H9 (cell line): ENCODE measurements around the gene LRRC10. TPM values are rescaled to one million over a fixed set of nuclear protein-coding genes. Genes with fewer than 3 reads are reported as not detected.

Source experiments
- DNase-seq: peaks from one replicate; pipeline ENCODE4 v3.0.0-alpha.2; 2017
- H2AFZ ChIP-seq: one replicate; pipeline ENCODE4 v1.6.1; 2013; ENCODE audit warnings: mild to moderate bottlenecking, low read length, control low read depth, moderate library complexity
- H2AK5ac ChIP-seq: 2 replicates; pipeline ENCODE4 v1.6.1; 2013; ENCODE audit warnings: low read length, control low read depth, mixed read lengths; ENCODE audit not compliant: insufficient read length
- H2BK120ac ChIP-seq: one replicate; pipeline ENCODE4 v1.6.1; 2013; ENCODE audit warnings: low read depth, mild to moderate bottlenecking, low read length, control low read depth, inconsistent platforms; ENCODE audit not compliant: poor library complexity, severe bottlenecking
- H2BK12ac ChIP-seq: 2 replicates; pipeline ENCODE4 v1.6.1; 2013; ENCODE audit warnings: low read length, control low read depth, mixed read lengths, low read depth; ENCODE audit not compliant: insufficient read length
- H2BK15ac ChIP-seq: 2 replicates; pipeline ENCODE4 v1.6.1; 2013; ENCODE audit warnings: low read depth, low read length, control low read depth
- H2BK20ac ChIP-seq: one replicate; pipeline ENCODE4 v1.6.1; 2013; ENCODE audit warnings: low read depth, mild to moderate bottlenecking, low read length, control low read depth, inconsistent platforms; ENCODE audit not compliant: poor library complexity, severe bottlenecking
- H2BK5ac ChIP-seq: 2 replicates; pipeline ENCODE4 v1.6.1; 2013; ENCODE audit warnings: low read length, control low read depth, mixed read lengths; ENCODE audit not compliant: insufficient read length
- H3K14ac ChIP-seq: 2 replicates; pipeline ENCODE4 v1.6.1; 2013; ENCODE audit warnings: low read length, control low read depth; ENCODE audit not compliant: insufficient read depth
- H3K18ac ChIP-seq: 2 replicates; pipeline ENCODE4 v1.6.1; 2013; ENCODE audit warnings: low read depth, mild to moderate bottlenecking, mixed read lengths, low read length, control low read depth; ENCODE audit not compliant: insufficient read length
- H3K23ac ChIP-seq: 2 replicates; pipeline ENCODE4 v1.6.1; 2013; ENCODE audit warnings: low read length, control low read depth, mixed read lengths, low read depth; ENCODE audit not compliant: insufficient read length
- H3K23me2 ChIP-seq: 2 replicates; pipeline ENCODE4 v1.6.1; 2013; ENCODE audit warnings: low read depth, mild to moderate bottlenecking, mixed read lengths, low read length, control low read depth; ENCODE audit not compliant: insufficient read length, poor library complexity, severe bottlenecking
- H3K27ac ChIP-seq: 2 replicates; pipeline ENCODE4 v1.5.1; 2013; ENCODE audit warnings: low read length, control low read depth, mixed read lengths, low read depth; ENCODE audit not compliant: insufficient read length
- H3K27me3 ChIP-seq: 2 replicates; pipeline ENCODE4 v1.6.1; 2013; ENCODE audit warnings: low read length, control low read depth, inconsistent platforms; ENCODE audit not compliant: insufficient read depth
- H3K4ac ChIP-seq: 2 replicates; pipeline ENCODE4 v1.6.1; 2013; ENCODE audit warnings: low read depth, mild to moderate bottlenecking, control low read depth, inconsistent platforms, low read length, moderate library complexity
- H3K4me1 ChIP-seq: 2 replicates; pipeline ENCODE4 v1.6.1; 2013; ENCODE audit warnings: low read length, control low read depth, inconsistent platforms; ENCODE audit not compliant: insufficient read depth
- H3K4me2 ChIP-seq: 2 replicates; pipeline ENCODE4 v1.6.1; 2013; ENCODE audit warnings: low read length, control low read depth, mixed read lengths; ENCODE audit not compliant: insufficient read length, insufficient read depth
- H3K56ac ChIP-seq: 2 replicates; pipeline ENCODE4 v1.6.1; 2013; ENCODE audit warnings: low read depth, mild to moderate bottlenecking, mixed read lengths, low read length, control low read depth; ENCODE audit not compliant: insufficient read length
- H3K79me1 ChIP-seq: 2 replicates; pipeline ENCODE4 v1.6.1; 2013; ENCODE audit warnings: low read depth, mild to moderate bottlenecking, moderate library complexity, low read length, control low read depth, inconsistent platforms; ENCODE audit not compliant: insufficient read depth, poor library complexity, severe bottlenecking
- H3K79me2 ChIP-seq: 2 replicates; pipeline ENCODE4 v1.6.1; 2013; ENCODE audit warnings: low read length, control low read depth, inconsistent platforms; ENCODE audit not compliant: insufficient read depth
- H3K9ac ChIP-seq: 2 replicates; pipeline ENCODE4 v1.6.1; 2013; ENCODE audit warnings: low read length, control low read depth, mixed read lengths; ENCODE audit not compliant: insufficient read length; ENCODE audit errors: extremely low read depth
- H3K9me3 ChIP-seq: one replicate; pipeline ENCODE4 v1.6.1; 2013; ENCODE audit warnings: low read depth, low read length, inconsistent platforms; ENCODE audit not compliant: control insufficient read depth
- H3T11ph ChIP-seq: one replicate; pipeline ENCODE4 v1.6.1; 2013; ENCODE audit warnings: mild to moderate bottlenecking, low read length, control low read depth, inconsistent platforms
- H4K20me1 ChIP-seq: one replicate; pipeline ENCODE4 v1.6.1; 2013; ENCODE audit not compliant: control insufficient read depth, insufficient read length, insufficient read depth
- H4K5ac ChIP-seq: 2 replicates; pipeline ENCODE4 v1.6.1; 2013; ENCODE audit warnings: low read depth, mild to moderate bottlenecking, mixed read lengths, low read length, control low read depth; ENCODE audit not compliant: insufficient read length
- H4K8ac ChIP-seq: replicated peaks from 2 replicates; pipeline ENCODE4 v1.6.1; 2013; ENCODE audit warnings: low read length, control low read depth, mixed read lengths, low read depth; ENCODE audit not compliant: insufficient read length
- H4K91ac ChIP-seq: 2 replicates; pipeline ENCODE4 v1.6.1; 2013; ENCODE audit warnings: low read depth, mild to moderate bottlenecking, moderate library complexity, mixed read lengths, low read length, control low read depth; ENCODE audit not compliant: insufficient read length
- H3K27ac Mint-ChIP-seq, 3 experiments: 2 replicates in 2 of 3; 3 replicates in 1 of 3; pipeline ENCODE4 v1.8.0; 2020 to 2021; ENCODE audit warnings: mixed read lengths in 3 of 3, mild to moderate bottlenecking in 1 of 3, moderate library complexity in 1 of 3
- H3K27me3 Mint-ChIP-seq: 2 replicates; pipeline ENCODE4 v1.8.0; 2021; ENCODE audit warnings: low read depth, mild to moderate bottlenecking, moderate library complexity, mixed read lengths
- H3K36me3 Mint-ChIP-seq, 3 experiments: 2 replicates in 2 of 3; 3 replicates in 1 of 3; pipeline ENCODE4 v1.8.0; 2020 to 2021; ENCODE audit warnings: low read depth in 3 of 3, mixed read lengths in 3 of 3; ENCODE audit not compliant: insufficient read depth in 1 of 3
- H3K4me1 Mint-ChIP-seq, 2 experiments: 2 replicates each; pipeline ENCODE4 v1.8.0; 2020; ENCODE audit warnings: mixed read lengths in 2 of 2
- H3K4me3 Mint-ChIP-seq, 2 experiments: 2 replicates in 1 of 2; 3 replicates in 1 of 2; pipeline ENCODE4 v1.8.0; 2020 to 2021; ENCODE audit warnings: mild to moderate bottlenecking in 2 of 2, mixed read lengths in 2 of 2, moderate library complexity in 1 of 2
- H3K9me3 Mint-ChIP-seq, 2 experiments: 2 replicates in 1 of 2; 3 replicates in 1 of 2; pipeline ENCODE4 v1.8.0; 2020; ENCODE audit warnings: mild to moderate bottlenecking in 2 of 2, mixed read lengths in 2 of 2, moderate library complexity in 1 of 2
- WGBS: extraction: QIAGEN DNeasy Blood & Tissue Kit; methylation state at CpG from one replicate; pipeline ENCODE4 v1.1.7; 2013; ENCODE audit warnings: missing lambda C conversion rate, low lambda C conversion rate, mixed read lengths; ENCODE audit not compliant: insufficient read length; ENCODE audit errors: extremely low coverage; 5-methylcytosine and 5-hydroxymethylcytosine counted together
- total RNA-seq: library from RNA; stranded (reverse); gene quantifications from 2 replicates; pipeline ENCODE4 v1.2.1, GENCODE V29; 2021
- TF ChIP-seq, protein P1 (sequence below): fragments of 200-600 bp; sonication (generic); conservative IDR thresholded peaks from 3 replicates; pipeline ENCODE4 v1.8.0; 2021; ENCODE audit warnings: antibody characterized with exemption, mild to moderate bottlenecking

LRRC10 gene
- total RNA-seq, 1 experiment from 2014 or later, result not detected

DNA sequence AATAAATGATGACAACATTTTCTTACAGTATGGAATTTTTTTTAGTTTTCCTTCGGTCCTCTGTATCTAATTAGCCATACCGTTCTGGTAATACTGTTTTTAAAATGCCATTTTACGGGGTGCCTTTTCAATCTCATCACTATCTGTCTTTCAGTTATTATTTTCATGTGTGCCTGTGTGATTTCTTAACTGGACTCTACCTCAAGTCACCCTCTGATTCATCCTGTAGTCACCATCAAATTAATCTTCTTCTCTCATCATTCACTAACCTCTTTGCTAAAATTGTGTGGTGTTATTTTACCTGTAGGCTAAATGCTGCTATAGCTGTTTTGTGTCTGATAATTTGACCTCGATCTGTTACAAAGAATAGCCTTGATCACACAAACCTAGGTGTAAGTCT is 41.5 kb downstream of the LRRC10 start:
- H3K27ac Mint-ChIP-seq, result peak overlapping the region in 1 of 3 experiments; percentile 31; a peak in 2 of 7 replicates
- Histone ChIP-seq H4K8ac (no peak overlapping the region), H3K27me3 (no peaks in the 10 kb centered on the region), H3K23ac (no peak overlapping the region), H4K5ac (no peak overlapping the region), H3K18ac (no peak overlapping the region), H3K9me3 (no peaks in the 10 kb centered on the region), H2AK5ac (no peak overlapping the region), H2BK12ac (no peak overlapping the region), H4K91ac (no peak overlapping the region), H2BK120ac (no peak overlapping the region), H3K23me2 (no peaks in the 10 kb centered on the region), H3K14ac (no peak overlapping the region), H3K4me2 (no peak overlapping the region), H3K4me1 (no peaks in the 10 kb centered on the region), H3K79me1 (no peaks in the 10 kb centered on the region), H2BK20ac (no peak overlapping the region), H3K79me2 (no peaks in the 10 kb centered on the region), H3T11ph (no peak overlapping the region), H2BK5ac (no peak overlapping the region), H3K4ac (no peak overlapping the region), H3K9ac (no peak overlapping the region), H4K20me1 (no peaks in the 10 kb centered on the region), H3K56ac (no peak overlapping the region), H2AFZ (no peak overlapping the region), H2BK15ac (no peak overlapping the region), H3K27ac (no peak overlapping the region)
- H3K36me3 Mint-ChIP-seq, result peaks cover 18 to 36% (median 30%) of the 10 kb centered on the region in 3 experiments
- WGBS, result no CpG with 5 or more reads among the region's 4 CpGs
- TF ChIP-seq, protein P1, sequence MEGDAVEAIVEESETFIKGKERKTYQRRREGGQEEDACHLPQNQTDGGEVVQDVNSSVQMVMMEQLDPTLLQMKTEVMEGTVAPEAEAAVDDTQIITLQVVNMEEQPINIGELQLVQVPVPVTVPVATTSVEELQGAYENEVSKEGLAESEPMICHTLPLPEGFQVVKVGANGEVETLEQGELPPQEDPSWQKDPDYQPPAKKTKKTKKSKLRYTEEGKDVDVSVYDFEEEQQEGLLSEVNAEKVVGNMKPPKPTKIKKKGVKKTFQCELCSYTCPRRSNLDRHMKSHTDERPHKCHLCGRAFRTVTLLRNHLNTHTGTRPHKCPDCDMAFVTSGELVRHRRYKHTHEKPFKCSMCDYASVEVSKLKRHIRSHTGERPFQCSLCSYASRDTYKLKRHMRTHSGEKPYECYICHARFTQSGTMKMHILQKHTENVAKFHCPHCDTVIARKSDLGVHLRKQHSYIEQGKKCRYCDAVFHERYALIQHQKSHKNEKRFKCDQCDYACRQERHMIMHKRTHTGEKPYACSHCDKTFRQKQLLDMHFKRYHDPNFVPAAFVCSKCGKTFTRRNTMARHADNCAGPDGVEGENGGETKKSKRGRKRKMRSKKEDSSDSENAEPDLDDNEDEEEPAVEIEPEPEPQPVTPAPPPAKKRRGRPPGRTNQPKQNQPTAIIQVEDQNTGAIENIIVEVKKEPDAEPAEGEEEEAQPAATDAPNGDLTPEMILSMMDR, result no peak
- no peaks in the 10 kb centered on the region for H3K9me3 Mint-ChIP-seq
- no peak for DNase-seq
- H3K4me1 Mint-ChIP-seq, result no peaks in the 10 kb centered on the region
- H3K27me3 Mint-ChIP-seq, result no peaks in the 10 kb centered on the region
- H3K4me3 Mint-ChIP-seq, result no peak overlapping the region; a peak in 1 of 5 replicates
